ENCODE results near the gene IGF1R. TPM values are rescaled to one million over a fixed set of nuclear protein-coding genes. Genes with fewer than 3 reads are reported as not detected.
A peak's percentile ranks its signal among the peaks of the same experiment; 100 is the strongest.

The IGF1R gene
- total RNA-seq, 4 donors from 2014 or later: 31.6 to 87.8 (median 60.0) TPM

- H3K4me1 ChIP-seq: peaks cover 5 to 81% (median 31%) of the 10 kb centered on the region in 3 donors
- H3K27ac ChIP-seq: peak overlapping the region in 1 of 4 donors; percentile 12
- no peaks in the 10 kb centered on the region for H3K36me3 ChIP-seq
- WGBS, 2 donors (ENCODE audit: low coverage in 1 of 2): 76 to 78% methylated on average over 4 of the region's 4 CpGs
- no peaks in the 10 kb centered on the region for H3K9me3 ChIP-seq
- no peaks in the 10 kb centered on the region for H3K27me3 ChIP-seq
- H3K4me3 ChIP-seq: no peak overlapping the region
- ATAC-seq: no peak
- TF ChIP-seq POLR2A (IDR thresholded peaks at IDR 0.05) (no peak), POLR2AphosphoS5 (IDR thresholded peaks at IDR 0.05) (no peak), EP300 (IDR thresholded peaks at IDR 0.05) (no peak), CTCF (IDR thresholded peaks at IDR 0.05) (no peak)
Measured at GRCh38 chr15:98860281-98861041, 212.1 kb downstream of the IGF1R start.

GRCh38 chr15:98861188-98861587, 212.8 kb downstream of the IGF1R start:
- Histone ChIP-seq H3K27me3 (no peaks in the 10 kb centered on the region), H3K36me3 (no peaks in the 10 kb centered on the region), H3K9me3 (no peaks in the 10 kb centered on the region), H3K4me3 (no peak overlapping the region), H3K4me1 (peaks cover 5 to 76% (median 23%) of the 10 kb centered on the region in 3 donors), H3K27ac (no peak overlapping the region)
- TF ChIP-seq CTCF (IDR thresholded peaks at IDR 0.05) (no peak), POLR2AphosphoS5 (IDR thresholded peaks at IDR 0.05) (no peak), EP300 (IDR thresholded peaks at IDR 0.05) (no peak), POLR2A (IDR thresholded peaks at IDR 0.05) (no peak)
- 68 to 87% methylated on average over 5 to 6 of the region's 6 CpGs for WGBS, 2 donors (ENCODE audit: low coverage in 1 of 2)
- no peak for ATAC-seq

DNA sequence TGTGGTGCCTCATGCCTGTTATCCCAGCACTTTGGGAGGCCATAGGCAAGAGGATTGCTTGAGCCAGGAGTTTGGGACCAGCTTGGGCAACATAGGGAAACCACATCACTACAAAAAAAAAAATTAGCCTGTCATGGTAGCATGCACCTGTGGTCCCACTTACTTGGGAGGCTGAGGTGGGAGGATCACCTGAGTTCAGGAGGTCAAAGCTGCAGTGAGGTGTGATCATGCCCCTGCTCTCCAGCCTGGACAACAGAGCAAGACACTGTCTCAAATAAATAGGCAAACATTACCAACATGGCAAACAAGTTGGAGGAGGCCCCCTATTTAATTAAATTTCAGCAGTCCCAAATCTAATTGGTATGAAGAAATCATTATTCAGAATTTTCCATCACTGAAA, 215.6 kb downstream of the IGF1R start:
- H3K4me1 ChIP-seq: peaks cover 5 to 59% (median 6%) of the 10 kb centered on the region in 3 donors
- H3K9me3 ChIP-seq: no peaks in the 10 kb centered on the region
- TF ChIP-seq EP300 (IDR thresholded peaks at IDR 0.05): no peak
- TF ChIP-seq POLR2AphosphoS5 (IDR thresholded peaks at IDR 0.05): no peak
- no peak for TF ChIP-seq POLR2A (IDR thresholded peaks at IDR 0.05)
- TF ChIP-seq CTCF (IDR thresholded peaks at IDR 0.05): no peak
- no peak overlapping the region for H3K4me3 ChIP-seq
- H3K36me3 ChIP-seq: no peaks in the 10 kb centered on the region
- no peak overlapping the region for H3K27ac ChIP-seq
- no peak for ATAC-seq
- no peaks in the 10 kb centered on the region for H3K27me3 ChIP-seq

DNA sequence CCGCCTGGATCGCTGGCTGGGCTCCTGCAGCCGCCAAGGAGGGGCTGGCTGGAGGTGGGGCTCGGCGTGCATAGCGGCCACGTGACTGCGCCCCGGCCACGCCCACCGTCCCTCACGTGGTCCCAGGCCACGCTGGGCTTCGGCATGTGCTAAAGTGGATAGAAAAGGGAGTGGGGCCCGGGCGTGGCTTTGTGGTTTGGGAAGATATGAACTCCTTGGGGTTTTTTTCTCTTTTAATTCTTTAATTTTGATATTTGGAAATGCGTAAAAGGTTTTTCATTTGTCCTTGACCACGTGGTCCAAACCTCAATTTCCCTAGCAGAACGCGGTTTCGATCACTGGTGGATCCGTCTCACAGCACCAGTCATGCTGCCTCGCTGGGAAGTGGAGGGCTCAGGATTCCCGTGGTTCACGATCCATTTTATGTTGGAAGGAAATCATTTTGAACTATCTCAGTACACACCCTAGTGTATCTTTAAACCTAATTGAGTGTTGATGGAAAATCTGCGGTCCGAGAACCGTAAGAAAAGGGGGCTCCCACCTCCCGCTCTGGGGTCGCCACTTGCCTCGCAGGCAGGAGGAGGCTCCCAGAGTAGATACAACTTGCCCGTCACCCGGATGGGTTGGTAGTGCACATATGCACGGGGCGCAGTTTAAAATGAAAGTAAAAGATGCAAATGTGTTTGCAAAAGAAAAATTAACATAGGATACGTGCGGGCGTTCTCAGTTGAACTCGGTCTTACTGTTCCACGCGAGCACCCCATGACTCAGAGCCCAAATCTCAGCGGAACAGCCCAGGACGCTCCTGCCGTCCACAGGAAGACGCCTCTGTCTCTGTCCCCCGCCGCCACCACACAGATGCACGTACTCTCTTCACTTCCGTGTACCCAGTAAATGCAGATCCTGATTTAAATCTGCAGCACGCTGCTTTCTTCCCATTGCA, 217.3 kb downstream of the IGF1R start:
- WGBS, 2 donors (ENCODE audit: low coverage in 1 of 2): 40 to 51% methylated on average over 36 to 41 of the region's 50 CpGs
- ATAC-seq: peak; percentile 78
- Histone ChIP-seq H3K27ac (peak overlapping the region; percentile 0 to 79 (median 70)), H3K4me1 (peaks cover 5 to 45% (median 6%) of the 10 kb centered on the region in 3 donors), H3K9me3 (no peaks in the 10 kb centered on the region), H3K36me3 (no peaks in the 10 kb centered on the region), H3K27me3 (no peaks in the 10 kb centered on the region), H3K4me3 (peak overlapping the region; percentile 47 to 55)
- TF ChIP-seq EP300 (IDR thresholded peaks at IDR 0.05): no peak
- TF ChIP-seq CTCF (IDR thresholded peaks at IDR 0.05): no peak
- no peak for TF ChIP-seq POLR2A (IDR thresholded peaks at IDR 0.05)
- no peak for TF ChIP-seq POLR2AphosphoS5 (IDR thresholded peaks at IDR 0.05)
